ENCODE data around the gene SMG6. TPM values are rescaled to one million over a fixed set of nuclear protein-coding genes. Genes with fewer than 3 reads are reported as not detected.

SMG6 gene
- total RNA-seq = 77.0 TPM

GRCh38 chr17:2303204-2304188 lies at the start of gene SMG6, which contains the start of gene SRR:
TSS of gene SMG6 (minus strand) at chr17:2303785. CDS start at chr17:2303720, 65 bp downstream.
TSS of gene SRR (plus strand) at chr17:2303950. CDS start at chr17:2315561, 11,611 bp downstream.

DNA sequence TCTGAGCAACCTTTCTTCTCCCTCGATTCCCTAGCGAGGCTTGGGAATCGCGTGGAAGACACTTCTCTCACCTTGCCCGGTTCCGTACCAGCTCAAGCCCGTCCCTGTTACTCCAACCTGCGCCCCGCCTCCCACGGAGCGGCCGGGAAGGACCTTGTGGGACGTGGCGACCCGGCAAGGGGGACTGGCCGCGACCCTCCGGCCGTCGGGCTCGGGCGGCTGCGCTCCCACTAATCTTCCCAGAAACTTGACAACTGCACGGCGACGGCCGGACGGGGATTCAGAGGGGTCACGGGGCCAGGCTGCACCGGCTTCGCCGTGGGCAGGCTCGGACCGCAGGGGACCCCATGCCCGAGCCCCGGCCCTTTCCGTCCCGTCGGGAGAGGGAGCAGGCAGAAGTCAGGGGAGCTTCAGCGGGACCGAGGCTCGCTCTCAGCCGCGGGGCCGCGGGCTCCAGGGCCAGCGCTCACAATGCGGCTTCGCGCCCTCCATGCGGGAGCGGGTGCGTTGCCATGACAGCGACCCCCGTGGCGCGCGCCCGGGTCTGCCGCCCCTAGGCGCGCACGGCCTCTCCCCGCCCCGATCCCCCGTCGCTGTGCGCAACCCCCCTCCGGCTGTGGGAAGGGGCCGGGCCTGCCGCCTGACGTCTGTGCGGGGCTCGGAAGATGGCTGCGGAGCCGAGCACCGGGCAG lies 33.4 kb upstream of the SMG6 start, which contains the start of gene SGSM2:
Gene SGSM2 (plus strand): TSS at position 650 of the 692 bp plus-strand sequence. CDS start 188 bp downstream, outside the sequence.

GRCh38 chr17:2336215-2336851 lies 32.7 kb upstream of the SMG6 start, which contains the start of gene TSR1:
TSS of gene TSR1 (minus strand) at chr17:2336457. CDS start at chr17:2336427, 30 bp downstream.

DNA sequence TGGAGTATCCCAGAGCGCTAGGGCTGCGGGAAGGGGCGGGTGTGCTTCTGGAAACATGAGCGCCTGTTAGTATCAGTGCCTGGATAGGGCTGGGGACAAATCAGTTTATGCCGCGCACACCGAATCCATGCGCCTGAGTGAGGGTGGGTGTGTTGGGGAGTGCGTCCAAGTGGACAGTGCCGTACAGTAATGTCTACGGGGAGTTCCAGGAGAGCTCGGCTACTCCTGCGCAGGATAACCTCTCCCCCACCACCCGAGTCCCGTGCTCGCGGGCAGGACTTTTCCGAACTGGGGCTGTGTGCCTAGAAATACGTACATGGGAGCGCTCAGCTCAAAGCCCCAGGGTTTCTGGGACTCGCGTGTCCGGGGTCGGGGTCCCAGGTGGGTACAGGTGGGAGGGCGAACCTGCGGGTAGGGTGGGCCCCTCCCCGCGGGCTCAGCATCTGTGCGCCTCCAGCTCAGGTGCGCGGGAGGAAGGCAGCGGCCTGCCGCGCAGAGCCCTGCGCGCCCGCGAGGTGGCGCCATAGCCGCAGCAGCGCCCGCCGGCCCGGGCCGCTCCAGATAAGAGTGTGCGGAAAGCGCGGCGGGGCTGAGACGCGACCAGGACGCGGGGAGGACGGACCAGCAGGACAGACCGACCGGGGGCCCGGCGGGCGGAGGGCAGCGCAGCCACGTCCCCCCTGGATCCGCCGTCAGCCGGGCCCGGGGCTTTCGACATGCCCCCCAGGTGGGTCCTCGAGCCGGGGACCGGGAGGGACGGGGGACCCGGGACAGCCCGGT lies 248.9 kb downstream of the SMG6 start, which contains the start of gene HIC1:
Gene HIC1 (plus strand): TSS at position 592 of the 780 bp plus-strand sequence. CDS start 1,588 bp downstream, outside the sequence.

GRCh38 chr17:2041561-2042389 lies 261.8 kb downstream of the SMG6 start, which contains the start of gene OVCA2:
TSS of gene OVCA2 (plus strand) at chr17:2042022. CDS start at chr17:2042048, 26 bp downstream.

GRCh38 chr17:2029911-2030778 lies 273.4 kb downstream of the SMG6 start, which contains the start of gene DPH1:
TSS of gene DPH1 (plus strand) at chr17:2030153. CDS start at chr17:2030170, 17 bp downstream.

DNA sequence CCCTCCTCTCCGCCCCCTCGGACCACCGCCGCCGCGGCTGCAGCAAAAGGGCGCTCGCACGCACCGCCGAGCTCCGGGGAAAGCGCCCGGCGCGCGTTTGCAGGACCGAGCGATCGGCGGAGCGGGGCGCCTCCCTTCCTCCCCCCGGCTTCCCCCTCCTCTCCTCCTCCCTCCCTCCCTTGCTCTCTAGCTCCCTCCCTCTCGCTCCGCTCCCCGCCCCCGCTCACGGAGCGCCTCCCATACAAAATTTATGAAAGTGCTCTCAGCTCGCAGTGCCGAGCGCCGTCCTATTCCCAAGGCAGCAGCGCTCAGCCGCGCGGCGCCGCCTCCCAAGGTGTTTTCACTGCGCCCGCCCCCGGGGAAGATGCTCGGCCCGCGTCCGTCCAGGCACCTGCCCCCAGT lies 278.4 kb downstream of the SMG6 start, which contains the start of gene RTN4RL1:
Gene RTN4RL1 (minus strand): TSS at position 115 of the 402 bp plus-strand sequence. CDS start 469 bp downstream, outside the sequence.

Other genes starting within 250 kb of the SMG6 start
- 38.4 TPM for gene HIC1, start 248.7 kb downstream of the SMG6 start, total RNA-seq
- 26.5 TPM for gene SRR, start 165 bp upstream of the SMG6 start, total RNA-seq
- gene TSR1, start 32.7 kb upstream of the SMG6 start, total RNA-seq = 44.5 TPM
- gene SGSM2, start 33.7 kb upstream of the SMG6 start, total RNA-seq = 70.4 TPM
- gene MNT, start 97.3 kb upstream of the SMG6 start, total RNA-seq = 14.8 TPM
- gene METTL16, start 208.1 kb upstream of the SMG6 start, total RNA-seq = 87.0 TPM